NCI-H524 treated with DMSO at 0.1 percent for 48 hours (cell line): ENCODE results near the gene GPANK1.
"Not testable (repeated sequence)": the region's sequence is repeated elsewhere in the genome, so short reads cannot be mapped to it uniquely, and the experiment has no call there.

Source experiments
- DNase-seq: peaks from one replicate; lab custom pipeline; 2025; lab: John Stamatoyannopoulos, UW

GPANK1 gene

DNA sequence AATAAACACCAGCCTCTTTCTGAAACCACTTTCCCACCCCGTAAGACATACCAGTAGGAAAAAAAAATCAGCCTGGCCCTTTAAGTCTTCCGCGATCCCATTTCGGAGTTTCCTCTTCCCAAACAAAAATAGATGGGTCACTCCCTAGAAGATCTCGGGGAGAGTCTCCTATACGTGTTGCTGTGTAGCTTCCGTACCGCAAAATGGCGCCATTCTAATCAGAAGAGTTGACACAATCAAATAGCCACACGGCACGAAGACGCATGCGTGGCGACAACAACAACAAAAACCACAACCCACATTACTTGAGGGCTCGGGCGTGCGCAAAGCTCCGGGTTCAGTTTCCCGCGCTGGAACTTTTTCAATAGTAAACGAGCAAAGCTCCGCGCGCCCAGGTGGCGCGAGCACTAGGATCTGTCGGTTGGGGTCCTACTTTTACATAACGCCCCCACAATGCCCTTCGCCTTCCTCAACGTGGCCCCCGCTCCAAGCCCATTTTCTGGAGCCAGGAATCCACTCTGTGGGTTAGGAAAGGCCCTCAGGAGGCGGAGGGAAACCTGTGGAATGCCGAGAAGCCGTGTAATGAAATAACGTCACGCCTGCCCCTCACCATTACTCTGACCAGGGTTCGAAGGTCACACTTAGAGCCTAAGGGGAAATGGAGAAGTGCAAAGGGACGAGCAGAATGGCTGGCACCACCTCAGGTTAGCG is at the start of gene GPANK1:
GPANK1 (minus strand) TSS at position 208 of the 711 bp plus-strand sequence. CDS start 519 bp downstream, outside the sequence.
- peak; percentile 69 for DNase-seq

GRCh38 chr6:31713991-31714684 is 49.3 kb upstream of the GPANK1 start:
- DNase-seq: no peak

DNA sequence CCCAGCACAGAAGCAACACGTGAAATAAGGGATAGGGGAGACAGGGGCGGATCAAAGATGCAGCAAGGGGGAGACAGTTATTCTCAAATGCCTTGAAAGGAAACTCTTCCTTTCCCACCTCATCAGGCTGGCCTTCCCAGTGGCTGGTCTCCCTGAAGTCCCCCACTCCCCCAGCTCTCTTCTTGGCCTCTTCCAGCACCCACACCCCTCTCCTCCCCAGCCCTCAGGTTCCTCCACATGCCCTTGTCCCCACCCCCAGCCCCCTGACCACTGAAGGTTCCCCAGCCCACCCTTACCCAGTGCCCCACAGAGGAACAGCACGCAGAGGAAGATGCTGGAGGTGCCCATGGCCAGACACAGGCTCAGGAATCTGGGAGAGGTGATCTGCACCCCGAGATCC is 48.7 kb upstream of the GPANK1 start:
- no peak for DNase-seq

DNA sequence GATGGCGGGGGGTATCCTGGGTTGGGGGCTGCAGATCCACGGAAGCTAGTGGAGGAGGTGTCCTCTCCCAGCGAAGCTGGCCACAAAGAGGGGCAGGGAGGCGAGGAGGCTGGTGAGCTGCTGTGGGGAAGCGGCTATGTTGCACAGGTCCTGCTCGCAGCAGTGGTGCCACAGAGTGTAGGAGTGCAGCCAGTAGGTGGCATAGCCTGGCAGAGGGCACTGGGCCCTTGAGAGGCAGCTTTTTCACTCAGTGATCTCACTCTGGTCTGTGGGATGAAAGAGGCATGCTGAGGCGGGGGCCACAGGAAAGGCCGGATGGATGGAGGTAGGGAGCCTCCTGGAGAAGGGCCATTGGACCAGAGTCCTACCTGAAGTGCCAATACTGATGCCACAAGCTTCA is 47.5 kb upstream of the GPANK1 start:
- no peak for DNase-seq

DNA sequence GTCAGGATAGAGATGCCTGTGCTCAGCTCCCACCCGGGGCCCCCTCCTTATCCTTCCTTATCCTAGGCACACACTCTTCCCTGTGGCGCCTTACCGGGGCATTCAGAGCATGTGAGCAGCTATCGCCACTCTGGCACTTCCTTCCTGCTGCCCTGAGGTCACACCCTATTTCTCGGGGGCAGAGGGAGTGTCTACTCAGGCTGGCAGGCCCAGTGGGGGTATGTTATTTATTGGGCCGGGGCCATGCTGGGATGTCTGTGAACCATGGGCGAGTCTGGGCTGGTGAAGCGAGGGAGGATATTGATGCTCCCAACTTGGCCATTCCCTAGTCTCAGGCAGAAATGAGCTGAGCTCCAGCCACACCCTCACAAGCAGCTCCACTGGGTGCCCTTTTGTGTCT is 46.4 kb upstream of the GPANK1 start:
- no peak for DNase-seq

- DNase-seq: peak; percentile 16
These were observed 45.9 kb upstream of the GPANK1 start for GRCh38 chr6:31710523-31711219.

DNA sequence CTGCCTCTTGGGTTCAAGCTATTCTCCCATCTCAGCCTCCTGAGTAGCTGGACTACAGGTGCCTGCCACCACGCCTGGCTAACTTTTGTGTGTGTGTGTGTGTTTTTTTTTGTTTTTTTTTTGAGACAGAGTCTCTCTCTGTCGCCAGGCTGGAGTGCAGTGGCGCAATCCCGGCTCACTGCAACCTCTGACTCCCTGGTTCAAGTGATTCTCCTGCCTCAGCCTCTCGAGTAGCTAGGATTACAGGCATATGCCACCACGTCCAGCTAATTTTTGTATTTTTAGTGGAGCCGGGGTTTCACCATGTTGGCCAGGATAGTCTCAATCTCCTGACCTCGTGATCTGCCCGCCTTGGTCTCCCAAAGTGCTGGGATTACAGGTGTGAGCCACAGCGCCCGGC is 44.4 kb upstream of the GPANK1 start:
- not testable (repeated sequence) for DNase-seq

DNA sequence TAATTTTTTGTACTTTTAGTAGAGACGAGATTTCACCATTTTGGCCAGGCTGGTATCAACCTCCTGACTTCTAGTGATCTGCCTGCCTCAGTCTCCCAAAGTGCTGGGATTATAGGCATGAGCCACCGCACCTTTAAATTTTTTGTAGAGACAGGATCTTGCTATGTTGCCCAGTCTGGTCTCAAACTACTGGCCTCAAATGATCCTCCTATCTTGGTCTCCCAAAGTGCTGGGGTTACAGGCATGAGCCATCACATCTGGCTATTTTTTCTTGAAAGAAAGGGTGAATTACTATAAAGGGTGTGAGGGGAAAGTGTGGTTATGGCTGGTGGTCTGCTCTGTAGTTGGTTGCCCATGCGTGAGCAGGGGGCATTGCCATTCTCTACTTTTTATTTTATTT is 43.4 kb upstream of the GPANK1 start:
- DNase-seq: no peak

DNA sequence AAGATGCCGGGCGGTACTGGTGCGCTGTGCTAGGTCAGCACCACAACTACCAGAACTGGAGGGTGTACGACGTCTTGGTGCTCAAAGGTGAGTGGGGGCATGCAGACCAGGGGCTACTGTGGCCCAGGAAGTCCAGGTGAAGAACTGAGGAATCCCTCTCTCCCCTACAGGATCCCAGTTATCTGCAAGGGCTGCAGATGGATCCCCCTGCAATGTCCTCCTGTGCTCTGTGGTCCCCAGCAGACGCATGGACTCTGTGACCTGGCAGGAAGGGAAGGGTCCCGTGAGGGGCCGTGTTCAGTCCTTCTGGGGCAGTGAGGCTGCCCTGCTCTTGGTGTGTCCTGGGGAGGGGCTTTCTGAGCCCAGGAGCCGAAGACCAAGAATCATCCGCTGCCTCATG is 42.9 kb upstream of the GPANK1 start:
- no peak for DNase-seq

- no peak for DNase-seq
These were observed 41.8 kb upstream of the GPANK1 start, which contains the start of gene LY6G6F for GRCh38 chr6:31706599-31706998. LY6G6F (plus strand) TSS chr6:31706866; CDS start chr6:31706907, 41 bp downstream.

GRCh38 chr6:31705931-31706330 is 41.1 kb upstream of the GPANK1 start:
- no peak for DNase-seq

- peak; percentile 81 for DNase-seq
These were observed 38.3 kb upstream of the GPANK1 start, which contains the start of gene ABHD16A for GRCh38 chr6:31702819-31703716. ABHD16A (minus strand) TSS chr6:31703324; CDS start chr6:31703281, 43 bp downstream.

DNA sequence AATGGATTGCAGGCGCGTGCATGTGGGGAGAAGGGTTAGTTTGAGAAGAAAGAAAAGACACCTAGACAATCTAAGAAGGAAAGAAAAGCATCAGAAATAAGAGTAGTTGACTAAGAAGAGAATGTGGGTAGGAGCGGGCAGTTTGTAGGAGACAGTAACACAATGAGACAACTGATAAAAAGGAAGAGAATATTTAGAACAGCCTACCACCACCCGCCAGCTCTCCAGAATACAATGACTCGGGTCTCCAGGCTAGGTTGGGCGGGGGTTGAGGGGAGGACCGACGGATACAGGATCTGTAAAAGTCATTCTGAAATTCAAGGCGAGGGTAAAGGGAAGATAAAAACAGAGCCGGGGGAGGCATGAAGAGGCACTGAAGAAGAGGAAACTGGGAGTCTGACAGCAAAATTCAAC is 37.6 kb upstream of the GPANK1 start:
- no peak for DNase-seq

DNA sequence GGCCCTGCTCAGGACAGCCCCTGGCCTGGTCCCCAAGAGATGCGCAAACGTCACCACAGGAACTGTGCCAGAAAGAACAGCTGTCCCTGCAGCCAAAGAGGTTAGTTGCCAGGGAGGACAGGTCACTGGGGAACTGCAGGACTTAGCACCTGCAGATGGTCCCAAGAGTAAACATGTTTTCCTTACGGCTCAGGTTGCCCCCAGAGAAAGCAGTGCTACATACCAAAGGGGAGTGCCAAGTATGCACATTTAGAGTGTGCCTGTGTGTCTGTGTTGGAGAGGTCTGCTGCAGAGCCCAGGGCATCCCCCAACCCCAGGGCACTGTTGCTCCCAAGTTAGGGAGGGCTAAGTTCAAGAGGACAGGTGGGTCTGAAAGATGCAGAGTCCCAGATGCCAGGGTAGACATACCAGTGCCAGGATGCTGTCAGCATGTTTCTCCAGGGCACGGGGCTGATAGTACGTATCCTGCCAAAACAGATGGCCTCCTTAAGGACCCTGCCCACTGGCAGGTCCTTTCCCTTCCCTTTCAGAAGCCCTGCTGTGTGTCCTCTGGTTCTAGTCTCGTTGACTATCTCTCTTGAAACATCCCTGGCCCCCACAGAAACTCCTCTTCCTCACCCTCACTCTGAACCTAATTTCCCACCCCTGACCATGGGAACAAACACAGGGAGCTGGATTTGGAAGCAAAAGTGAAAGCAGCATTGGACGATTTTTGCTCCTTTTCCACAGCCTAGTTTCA is 37.0 kb upstream of the GPANK1 start:
- peak; percentile 19 for DNase-seq

DNA sequence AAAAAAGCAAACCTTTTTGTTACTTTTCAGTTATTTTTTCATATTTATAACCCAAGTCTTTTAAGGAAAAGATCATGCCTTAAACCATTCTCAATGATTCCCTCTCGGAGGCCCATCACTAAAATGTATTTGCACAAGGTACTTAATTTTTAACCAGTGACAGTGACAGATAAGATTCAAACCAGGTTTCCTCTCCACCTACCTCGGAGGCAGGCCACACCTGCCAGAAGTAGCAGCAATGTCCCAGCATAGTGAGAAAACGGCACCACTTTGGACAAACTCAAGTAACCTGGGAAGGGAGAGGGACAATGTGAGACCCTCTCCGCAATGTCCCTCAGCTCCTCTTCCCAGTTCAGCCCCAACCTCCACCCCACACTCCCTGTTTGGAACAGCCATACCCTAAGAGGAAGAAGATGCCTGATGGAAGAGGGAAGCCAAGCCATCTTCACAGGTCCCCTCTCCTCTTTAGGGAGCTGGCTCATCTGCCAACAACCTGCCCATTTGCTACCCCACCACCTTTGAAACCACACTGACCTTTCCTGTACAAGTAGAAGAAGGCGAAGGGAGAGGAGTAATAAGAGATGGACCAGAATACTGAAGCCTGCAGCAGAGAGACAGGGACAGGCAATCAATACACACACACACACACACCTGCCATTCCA is 36.1 kb upstream of the GPANK1 start:
- DNase-seq: no peak

DNA sequence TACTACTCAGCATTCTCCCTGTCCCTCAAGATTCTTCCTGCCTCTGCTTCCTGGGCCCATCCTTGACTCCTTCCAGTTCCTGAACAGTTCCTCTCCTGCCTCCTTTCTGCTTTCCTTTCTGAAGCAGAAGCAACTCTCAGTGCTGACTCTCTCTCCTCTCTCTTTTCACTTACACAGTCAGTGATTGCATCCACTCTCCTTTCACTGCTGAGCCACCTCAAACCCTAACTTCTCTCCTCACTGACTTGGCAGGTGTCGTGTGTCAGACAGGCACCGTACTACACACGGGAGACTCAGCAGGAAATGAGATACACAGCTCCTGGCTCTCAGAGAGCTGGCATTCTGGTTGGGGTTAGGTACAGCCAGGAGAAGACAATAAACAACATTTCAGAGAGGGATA is 32.8 kb upstream of the GPANK1 start:
- no peak for DNase-seq

DNA sequence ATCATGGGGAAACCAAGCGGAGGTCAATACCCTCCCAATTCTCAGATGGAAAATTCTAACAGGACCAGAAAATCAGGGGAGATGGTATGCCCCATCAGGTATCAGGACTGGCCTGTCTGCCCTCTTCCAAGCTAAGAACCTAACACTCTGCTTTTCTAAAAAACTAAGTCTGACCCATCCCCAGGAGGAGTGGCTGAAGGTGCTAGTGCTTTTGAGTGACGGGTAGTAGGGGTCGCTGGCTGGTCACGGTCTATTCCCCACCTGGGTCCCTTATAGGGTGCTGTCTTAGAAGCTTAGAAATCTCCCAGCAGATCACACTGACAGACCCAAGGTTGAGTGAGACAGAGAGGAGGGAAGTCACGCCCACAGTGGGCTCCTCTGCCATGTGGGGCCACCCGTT is 28.7 kb upstream of the GPANK1 start:
- no peak for DNase-seq

- no peak for DNase-seq
These were observed 28.1 kb upstream of the GPANK1 start for GRCh38 chr6:31692886-31693285.

DNA sequence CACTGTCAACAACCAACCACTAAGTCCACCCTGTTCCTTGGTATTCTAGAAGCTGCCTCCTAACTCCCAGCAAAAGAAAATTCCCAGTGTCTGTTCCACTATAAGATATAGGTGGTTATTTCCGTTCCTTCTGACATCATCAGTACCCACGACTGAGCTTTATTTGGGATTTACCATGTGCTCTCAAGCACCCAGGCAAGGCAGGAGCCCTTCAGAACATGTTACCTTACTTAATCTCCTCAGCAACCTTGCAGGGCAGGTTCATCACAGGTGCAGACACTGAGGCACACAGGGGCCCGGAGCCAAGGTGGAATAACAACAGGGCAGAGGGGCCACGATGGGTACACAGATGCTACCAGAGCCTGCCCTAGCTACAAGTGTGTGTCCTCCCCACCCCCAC is 27.6 kb upstream of the GPANK1 start:
- DNase-seq: no peak

GRCh38 chr6:31691564-31692108 is 26.8 kb upstream of the GPANK1 start:
- no peak for DNase-seq
